Measurements from ENCODE around the gene ROBO1. TPM values are rescaled to one million over a fixed set of nuclear protein-coding genes. Genes with fewer than 3 reads are reported as not detected.

ROBO1 gene
- total and polyA plus RNA-seq, 2 of the 13 experiments (the other 11 are each of a cell fraction or from before 2014, with no cell fraction given), result 52.2 to 71.0 TPM

DNA sequence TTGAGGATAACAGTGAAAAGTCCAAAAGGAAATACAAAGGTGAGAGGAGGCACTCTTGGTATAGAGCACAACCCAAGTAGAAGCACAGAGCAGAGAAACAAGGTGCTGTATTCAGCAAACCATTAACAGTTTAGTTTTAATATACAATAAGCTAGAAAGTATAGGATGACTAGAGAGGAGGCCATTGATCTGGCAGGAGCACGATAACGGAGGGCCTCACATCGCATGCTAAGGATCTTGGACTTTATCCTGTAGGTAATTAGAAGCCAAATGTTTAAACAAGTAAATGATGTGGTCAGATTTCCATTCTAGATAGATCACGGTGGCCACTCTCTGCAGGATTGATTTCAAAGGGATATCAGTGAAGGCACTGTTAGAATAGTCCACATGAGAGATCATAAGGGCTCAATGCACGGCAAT lies 935.0 kb downstream of the ROBO1 start (continued):
- TF ChIP-seq SMAD9 (CRISPR knock-in tag; IDR thresholded peaks at IDR 0.05), result no peak
- TF ChIP-seq, protein P1, sequence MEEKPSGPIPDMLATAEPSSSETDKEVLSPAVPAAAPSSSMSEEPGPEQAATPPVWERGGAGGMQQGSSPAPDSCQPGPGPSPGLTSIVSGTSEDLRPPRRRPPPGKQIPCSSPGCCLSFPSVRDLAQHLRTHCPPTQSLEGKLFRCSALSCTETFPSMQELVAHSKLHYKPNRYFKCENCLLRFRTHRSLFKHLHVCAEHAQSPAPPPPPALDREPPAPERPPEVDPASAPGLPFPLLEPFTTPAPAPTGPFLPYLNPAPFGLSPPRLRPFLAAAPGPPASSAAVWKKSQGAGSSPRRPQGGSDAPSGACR (CRISPR knock-in tag; IDR thresholded peaks at IDR 0.05), result peak; percentile 40; the same call in 1 of the 2 replicates
- TF ChIP-seq KDM1A (CRISPR knock-in tag; IDR thresholded peaks at IDR 0.05), result no peak
- TF ChIP-seq, protein P2, sequence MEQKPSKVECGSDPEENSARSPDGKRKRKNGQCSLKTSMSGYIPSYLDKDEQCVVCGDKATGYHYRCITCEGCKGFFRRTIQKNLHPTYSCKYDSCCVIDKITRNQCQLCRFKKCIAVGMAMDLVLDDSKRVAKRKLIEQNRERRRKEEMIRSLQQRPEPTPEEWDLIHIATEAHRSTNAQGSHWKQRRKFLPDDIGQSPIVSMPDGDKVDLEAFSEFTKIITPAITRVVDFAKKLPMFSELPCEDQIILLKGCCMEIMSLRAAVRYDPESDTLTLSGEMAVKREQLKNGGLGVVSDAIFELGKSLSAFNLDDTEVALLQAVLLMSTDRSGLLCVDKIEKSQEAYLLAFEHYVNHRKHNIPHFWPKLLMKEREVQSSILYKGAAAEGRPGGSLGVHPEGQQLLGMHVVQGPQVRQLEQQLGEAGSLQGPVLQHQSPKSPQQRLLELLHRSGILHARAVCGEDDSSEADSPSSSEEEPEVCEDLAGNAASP (CRISPR knock-in tag; IDR thresholded peaks at IDR 0.05; ENCODE audit: borderline replicate concordance), result no peak
- no peak for TF ChIP-seq SRF (IDR thresholded peaks at IDR 0.05; ENCODE audit: low read depth, low read length)
- TF ChIP-seq, protein P3, sequence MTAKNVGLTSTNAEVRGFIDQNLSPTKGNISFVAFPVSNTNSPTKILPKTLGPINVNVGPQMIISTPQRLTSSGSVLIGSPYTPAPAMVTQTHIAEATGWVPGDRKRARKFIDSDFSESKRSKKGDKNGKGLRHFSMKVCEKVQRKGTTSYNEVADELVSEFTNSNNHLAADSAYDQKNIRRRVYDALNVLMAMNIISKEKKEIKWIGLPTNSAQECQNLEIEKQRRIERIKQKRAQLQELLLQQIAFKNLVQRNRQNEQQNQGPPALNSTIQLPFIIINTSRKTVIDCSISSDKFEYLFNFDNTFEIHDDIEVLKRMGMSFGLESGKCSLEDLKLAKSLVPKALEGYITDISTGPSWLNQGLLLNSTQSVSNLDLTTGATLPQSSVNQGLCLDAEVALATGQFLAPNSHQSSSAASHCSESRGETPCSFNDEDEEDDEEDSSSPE (CRISPR knock-in tag; IDR thresholded peaks at IDR 0.05), result no peak
- peak; percentile 27 to 34; a peak in 1 of 4 replicates for TF ChIP-seq POLR2A (IDR thresholded peaks at IDR 0.05; ENCODE audit: insufficient read depth in 1 of 2, low read depth in 2 of 2, low read length in 2 of 2)
- no peak for TF ChIP-seq FLYWCH1 (CRISPR knock-in tag; IDR thresholded peaks at IDR 0.05)
- TF ChIP-seq, protein P4, sequence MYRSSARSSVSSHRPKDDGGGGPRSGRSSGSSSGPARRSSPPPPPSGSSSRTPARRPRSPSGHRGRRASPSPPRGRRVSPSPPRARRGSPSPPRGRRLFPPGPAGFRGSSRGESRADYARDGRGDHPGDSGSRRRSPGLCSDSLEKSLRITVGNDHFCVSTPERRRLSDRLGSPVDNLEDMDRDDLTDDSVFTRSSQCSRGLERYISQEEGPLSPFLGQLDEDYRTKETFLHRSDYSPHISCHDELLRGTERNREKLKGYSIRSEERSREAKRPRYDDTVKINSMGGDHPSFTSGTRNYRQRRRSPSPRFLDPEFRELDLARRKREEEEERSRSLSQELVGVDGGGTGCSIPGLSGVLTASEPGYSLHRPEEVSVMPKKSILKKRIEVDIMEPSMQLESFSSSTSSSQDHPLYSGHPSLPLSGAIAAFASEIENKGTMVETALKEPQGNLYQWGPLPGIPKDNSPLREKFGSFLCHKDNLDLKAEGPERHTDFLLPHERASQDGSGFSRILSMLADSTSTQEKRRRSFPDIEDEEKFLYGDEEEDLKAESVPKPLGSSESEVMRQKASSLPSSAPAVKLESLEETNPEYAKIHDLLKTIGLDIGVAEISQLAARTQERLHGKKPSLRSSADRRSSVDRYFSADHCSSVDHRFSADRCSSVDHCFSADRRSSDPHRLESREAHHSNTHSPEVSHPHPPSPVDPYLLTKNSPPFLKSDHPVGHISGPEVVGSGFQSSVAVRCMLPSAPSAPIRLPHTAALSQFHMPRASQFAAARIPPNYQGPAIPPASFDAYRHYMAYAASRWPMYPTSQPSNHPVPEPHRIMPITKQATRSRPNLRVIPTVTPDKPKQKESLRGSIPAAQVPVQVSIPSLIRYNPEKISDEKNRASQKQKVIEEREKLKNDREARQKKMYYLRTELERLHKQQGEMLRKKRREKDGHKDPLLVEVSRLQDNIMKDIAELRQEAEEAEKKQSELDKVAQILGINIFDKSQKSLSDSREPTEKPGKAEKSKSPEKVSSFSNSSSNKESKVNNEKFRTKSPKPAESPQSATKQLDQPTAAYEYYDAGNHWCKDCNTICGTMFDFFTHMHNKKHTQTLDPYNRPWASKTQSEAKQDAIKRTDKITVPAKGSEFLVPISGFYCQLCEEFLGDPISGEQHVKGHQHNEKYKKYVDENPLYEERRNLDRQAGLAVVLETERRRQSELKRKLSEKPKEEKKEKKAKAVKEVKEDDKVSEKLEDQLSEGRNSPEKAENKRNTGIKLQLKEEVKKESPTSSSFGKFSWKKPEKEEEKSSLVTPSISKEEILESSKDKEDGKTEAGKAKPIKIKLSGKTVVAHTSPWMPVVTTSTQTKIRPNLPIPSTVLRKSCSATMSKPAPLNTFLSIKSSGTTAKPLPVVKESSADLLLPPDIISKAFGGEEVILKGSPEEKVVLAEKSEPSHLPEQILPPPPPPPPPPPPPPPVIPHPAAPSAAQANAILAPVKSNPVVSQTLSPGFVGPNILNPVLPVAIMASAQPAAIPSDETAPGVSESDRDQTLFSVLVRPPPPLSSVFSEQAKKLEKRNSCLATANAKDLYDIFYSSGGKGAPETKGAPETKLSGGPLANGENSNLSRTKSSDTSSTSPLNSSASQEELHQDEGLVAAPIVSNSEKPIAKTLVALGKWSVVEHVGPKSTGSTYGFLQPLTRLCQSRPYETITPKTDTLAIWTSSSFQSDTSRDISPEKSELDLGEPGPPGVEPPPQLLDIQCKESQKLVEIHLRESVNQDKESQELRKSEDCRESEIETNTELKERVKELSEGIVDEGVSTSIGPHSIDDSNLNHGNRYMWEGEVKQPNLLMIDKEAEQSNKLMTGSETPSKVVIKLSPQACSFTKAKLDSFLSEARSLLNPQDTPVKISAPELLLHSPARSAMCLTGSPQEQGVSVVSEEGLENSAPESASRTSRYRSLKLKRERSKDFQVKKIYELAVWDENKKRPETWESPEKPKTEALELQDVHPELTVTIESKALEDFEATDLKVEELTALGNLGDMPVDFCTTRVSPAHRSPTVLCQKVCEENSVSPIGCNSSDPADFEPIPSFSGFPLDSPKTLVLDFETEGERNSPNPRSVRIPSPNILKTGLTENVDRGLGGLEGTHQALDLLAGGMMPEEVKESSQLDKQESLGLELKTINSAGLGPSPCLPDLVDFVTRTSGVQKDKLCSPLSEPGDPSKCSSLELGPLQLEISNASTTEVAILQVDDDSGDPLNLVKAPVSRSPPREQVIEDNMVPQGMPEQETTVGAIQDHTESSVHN (CRISPR knock-in tag; IDR thresholded peaks at IDR 0.05), result no peak
- TF ChIP-seq, protein P5, sequence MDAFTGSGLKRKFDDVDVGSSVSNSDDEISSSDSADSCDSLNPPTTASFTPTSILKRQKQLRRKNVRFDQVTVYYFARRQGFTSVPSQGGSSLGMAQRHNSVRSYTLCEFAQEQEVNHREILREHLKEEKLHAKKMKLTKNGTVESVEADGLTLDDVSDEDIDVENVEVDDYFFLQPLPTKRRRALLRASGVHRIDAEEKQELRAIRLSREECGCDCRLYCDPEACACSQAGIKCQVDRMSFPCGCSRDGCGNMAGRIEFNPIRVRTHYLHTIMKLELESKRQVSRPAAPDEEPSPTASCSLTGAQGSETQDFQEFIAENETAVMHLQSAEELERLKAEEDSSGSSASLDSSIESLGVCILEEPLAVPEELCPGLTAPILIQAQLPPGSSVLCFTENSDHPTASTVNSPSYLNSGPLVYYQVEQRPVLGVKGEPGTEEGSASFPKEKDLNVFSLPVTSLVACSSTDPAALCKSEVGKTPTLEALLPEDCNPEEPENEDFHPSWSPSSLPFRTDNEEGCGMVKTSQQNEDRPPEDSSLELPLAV (CRISPR knock-in tag; conservative IDR thresholded peaks at IDR 0.05; ENCODE audit: low read depth), result no peak
- TF ChIP-seq, protein P6, sequence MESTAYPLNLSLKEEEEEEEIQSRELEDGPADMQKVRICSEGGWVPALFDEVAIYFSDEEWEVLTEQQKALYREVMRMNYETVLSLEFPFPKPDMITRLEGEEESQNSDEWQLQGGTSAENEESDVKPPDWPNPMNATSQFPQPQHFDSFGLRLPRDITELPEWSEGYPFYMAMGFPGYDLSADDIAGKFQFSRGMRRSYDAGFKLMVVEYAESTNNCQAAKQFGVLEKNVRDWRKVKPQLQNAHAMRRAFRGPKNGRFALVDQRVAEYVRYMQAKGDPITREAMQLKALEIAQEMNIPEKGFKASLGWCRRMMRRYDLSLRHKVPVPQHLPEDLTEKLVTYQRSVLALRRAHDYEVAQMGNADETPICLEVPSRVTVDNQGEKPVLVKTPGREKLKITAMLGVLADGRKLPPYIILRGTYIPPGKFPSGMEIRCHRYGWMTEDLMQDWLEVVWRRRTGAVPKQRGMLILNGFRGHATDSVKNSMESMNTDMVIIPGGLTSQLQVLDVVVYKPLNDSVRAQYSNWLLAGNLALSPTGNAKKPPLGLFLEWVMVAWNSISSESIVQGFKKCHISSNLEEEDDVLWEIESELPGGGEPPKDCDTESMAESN (CRISPR knock-in tag; conservative IDR thresholded peaks at IDR 0.05), result no peak
- TF ChIP-seq ZNF331 (CRISPR knock-in tag; IDR thresholded peaks at IDR 0.05), result peak; percentile 54
- TF ChIP-seq, protein P7, sequence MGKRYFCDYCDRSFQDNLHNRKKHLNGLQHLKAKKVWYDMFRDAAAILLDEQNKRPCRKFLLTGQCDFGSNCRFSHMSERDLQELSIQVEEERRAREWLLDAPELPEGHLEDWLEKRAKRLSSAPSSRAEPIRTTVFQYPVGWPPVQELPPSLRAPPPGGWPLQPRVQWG (CRISPR knock-in tag; IDR thresholded peaks at IDR 0.05; ENCODE audit: borderline replicate concordance, low read depth), result no peak
- TF ChIP-seq MIXL1 (CRISPR knock-in tag; IDR thresholded peaks at IDR 0.05), result peak; percentile 96
